Activated CD8-positive, alpha-beta memory T cell treated with anti-CD3 and anti-CD28 coated beads, Interleukin-2, amount 50 U/mL, for 1 hour (primary cell): ENCODE data around the gene CREB5.

Experiments used
- DNase-seq: peaks from one replicate; pipeline ENCODE4 v3.0.0-alpha.2; 2020; ENCODE audit errors: extremely low read depth

CREB5 gene

DNA sequence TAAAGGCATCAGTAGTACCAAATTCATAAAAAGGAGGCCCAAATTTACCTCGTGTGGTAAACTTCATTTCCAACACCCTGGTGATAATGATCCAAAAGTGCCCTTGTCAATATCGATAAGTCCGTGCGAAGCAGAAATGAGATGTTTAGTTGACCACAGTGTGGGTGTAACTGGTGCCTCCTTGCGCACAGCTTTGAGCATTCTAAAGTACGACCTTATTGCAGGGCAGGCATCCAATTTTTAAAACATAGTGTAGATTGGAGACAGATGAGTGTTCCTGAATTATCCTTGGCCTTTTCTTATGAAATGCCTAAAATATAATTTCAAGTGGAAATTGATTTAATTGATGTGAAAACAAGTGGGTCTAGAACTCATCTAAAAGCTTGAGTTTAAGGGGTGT, 297.4 kb downstream of the CREB5 start:
- no peak for DNase-seq

DNA sequence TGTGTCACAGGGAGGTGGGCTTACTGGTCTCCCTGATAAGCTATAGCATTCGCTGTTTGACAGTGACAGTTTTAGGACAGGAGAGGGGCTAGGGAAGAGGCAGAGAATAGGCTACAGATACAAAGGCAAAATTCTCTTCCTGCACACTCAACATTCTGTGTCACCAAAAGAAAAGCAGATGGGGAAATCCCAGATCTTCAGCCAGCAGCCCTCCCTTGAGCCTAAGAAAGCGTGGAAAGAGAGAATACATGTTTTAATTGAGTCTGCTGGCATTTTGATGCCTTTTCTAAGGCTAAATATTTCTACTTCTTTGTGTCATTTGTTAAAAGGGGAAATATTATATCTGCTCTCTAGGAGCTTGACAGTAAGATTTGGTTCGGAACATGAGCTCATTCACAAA, 298.8 kb downstream of the CREB5 start:
- DNase-seq = no peak

DNA sequence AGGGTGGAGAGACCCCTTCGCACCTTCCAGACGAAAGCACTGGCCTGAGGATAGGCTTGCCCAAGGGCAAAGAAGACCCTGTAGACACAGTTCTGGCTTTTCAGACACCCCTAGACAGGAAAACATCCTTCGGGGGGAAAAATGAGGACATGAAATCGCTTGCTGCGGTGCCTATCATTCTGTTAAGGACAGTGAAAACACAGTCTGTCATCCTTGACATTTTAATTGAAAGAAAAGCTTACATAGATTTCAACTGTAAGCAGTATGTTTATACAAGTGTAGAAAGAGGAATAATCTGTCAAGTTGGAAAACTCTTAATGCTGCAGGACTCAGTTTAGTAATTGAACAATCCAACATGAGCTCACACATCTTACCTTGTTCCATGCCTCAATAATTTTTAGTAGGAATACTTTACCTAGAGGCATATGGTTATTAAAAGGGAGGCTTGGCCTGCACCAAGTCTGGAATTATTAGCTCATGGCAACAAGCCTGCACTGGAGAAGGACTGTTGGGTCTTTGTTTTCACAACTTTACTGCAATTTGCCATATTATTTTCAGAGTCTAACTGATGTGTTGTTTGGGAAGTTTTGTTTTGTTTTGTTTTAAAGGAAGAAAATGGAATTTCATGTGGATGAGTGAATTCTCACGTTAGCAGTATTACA, 302.3 kb downstream of the CREB5 start:
- DNase-seq = no peak

DNA sequence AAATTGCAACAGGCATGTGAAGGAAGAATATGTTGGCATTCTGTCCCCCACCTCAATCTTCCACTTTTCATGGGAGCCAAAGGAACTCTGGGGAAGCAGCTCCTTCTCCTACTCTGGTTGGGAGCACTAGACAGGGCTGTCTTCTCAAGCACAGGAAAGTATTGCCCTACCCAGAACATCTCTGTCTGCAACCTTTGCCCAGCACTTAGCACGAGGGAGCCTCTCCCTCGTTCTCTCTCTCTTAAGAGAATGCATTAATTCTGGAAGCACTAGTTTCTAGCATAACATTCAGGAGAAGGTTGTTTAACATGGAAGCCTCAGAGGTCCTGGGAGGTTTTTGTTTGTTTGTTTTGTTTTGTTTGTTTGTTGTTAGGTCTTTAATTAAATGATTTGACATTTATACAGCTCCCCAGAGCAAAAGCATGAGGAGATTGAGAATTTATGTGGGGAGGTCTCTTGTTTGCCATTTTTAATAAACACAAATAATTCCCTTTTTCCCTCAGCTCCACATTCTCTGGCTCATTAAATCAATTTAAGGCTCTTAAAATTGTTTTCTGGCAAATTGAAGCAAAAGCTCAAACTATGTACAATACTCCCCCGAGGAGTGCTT, 305.2 kb downstream of the CREB5 start:
- DNase-seq = no peak

DNA sequence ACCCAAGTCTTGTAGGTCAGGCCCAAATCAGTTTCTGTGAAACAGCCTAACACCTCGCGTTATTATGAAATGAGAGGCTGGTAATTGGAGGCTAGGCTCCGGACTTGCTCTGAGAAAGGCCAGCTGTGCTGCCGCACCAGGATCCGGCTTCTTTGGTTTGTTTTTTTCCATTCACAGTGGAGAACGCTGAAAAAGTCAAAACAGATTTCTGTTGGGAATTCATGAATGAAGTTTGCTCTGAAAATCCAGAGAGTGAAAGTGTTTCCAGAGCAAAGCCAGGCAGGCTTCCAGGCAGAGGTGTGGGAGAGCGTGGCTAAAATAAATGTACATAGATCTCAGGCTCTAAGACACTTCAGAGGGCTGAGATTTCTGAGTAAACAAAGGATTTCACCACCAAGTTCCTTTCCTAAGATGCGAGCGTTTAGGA, 305.8 kb downstream of the CREB5 start:
- DNase-seq = no peak

DNA sequence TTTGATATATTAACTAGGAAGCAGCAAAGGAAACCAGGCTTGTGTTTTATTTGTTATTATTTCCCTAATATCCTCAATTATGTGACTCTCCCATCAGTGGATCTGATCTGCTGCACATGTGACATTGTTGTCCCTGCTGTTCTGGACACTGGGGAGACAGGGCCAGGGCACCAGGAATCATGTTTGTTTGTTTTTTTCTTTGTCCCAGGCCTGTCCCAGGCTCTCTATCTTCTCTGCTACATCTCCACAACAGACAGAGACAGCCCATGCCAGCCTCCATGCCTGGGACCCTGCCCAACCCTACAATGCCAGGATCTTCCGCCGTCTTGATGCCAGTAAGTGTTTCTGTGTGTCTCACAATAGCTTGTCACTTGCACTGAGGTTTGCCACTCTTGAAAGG, 306.2 kb downstream of the CREB5 start:
- no peak for DNase-seq

DNA sequence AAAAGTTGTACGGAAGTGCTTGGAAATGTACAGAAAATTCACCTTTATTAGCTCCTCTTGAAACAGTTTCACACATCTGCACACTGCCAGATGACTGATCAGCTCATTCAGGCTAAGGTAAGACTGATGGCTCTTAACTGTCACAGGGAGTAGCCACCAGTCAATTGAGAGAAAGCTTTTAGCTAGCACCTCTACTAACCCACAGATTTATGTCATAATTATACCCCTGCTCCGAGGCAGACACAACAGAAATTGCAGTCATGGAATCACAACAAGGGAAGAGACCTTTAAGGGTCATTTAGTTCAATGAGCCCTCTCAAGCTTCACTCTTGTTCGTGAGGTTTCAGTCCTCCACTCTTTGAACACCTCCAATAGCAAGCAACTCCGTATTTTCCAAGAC, 310.4 kb downstream of the CREB5 start:
- no peak for DNase-seq

DNA sequence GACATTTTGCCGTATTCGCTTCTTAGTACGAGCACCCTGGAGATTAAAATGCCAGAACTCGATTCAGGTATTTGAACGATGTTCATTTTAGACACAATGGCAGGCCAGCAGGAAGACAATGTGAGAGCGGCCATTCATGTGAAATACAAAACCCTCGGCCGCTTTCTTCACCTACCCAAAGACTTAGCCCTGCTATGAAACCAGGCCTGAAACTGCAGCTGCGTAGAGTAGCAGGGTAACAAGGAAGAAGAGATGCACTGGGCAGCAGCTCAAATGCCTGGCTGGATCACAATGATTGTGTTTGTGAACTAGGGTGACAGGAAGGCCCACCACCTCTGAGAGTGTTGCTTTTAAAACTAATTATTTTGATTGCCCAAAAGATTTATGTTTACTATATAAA, 311.0 kb downstream of the CREB5 start:
- DNase-seq = no peak

DNA sequence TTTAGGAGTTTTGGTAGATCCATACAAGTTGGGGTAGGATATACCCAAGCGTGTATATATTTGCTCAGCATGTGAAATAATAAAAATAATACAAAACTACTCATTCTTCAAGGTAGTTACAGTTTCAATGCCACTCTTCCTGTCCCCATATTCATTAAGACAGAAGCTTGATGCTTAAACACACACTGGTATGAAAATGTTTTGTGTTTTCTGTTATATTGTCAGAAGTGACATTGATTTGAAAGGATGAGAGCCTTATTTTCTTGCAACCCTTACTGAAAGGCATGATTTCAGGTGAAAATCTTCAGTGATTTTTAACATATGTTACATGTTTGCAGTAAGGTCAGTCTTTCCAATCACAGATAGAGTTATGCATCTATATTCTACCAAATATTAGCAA, 312.2 kb downstream of the CREB5 start:
- no peak for DNase-seq

DNA sequence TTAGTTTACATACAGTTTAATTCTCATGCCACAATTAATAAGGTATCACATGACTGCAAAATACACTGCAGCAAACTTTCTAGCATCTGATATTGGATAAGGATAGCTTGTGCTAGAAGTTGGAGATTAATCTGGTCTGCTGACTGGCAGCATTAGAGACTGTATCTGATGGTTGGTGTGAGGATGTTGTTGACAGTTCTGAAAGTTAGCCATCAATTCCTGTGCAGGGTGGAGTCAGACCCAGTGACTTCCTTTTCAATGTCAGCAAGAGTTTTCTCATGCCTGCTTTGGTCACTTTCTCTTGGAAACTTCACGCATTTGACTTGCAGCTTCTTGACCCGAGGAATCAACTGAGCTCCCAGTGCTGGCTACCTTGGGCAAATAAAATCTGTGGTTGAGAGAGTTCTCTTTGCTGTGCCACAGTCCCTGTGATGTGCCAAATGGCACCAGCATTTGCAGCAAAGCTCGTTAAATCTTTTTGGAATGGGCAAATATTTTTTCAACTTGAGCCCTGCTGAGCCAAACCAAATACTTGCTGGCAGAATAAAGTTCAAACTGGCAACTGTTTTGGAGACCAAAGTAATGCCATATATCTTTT, 312.8 kb downstream of the CREB5 start:
- DNase-seq = no peak

DNA sequence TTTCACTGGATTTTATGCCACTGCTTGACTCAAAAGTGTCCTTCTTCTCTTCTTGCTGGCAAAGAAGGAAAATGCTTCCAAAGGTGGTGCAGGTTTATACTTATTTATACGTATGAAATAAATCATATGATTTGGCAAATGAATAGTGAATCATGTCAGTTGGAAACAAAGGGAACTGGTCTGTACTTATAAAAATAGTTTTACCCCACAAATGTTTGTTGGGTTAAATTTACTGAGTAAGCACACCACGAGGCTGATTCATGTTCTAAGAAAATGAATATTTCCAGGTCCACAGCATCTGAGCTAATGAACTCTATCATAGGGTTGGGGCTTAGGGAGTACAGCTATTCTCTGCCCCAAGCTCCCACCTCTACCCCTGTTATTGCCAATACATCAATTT, 313.6 kb downstream of the CREB5 start:
- DNase-seq = no peak

DNA sequence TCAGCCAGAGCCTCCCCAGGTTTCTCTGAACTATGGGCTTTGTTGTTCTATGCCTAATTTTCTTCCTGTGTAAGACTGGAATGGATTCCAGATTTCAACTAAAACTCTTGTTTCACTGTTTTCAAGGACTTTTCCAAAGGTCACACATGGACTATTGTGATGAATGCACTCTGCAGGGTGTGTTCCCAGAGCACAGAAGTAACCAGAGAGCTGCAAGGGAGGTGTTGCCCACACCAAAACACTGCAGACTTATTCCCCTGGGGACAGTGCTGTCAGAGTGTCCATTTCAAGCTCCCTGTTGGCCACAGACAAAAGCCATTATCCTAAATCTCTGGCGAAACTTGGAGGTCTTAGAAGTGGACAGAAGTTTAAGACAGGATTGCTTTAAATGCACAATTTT, 314.2 kb downstream of the CREB5 start:
- no peak for DNase-seq

DNA sequence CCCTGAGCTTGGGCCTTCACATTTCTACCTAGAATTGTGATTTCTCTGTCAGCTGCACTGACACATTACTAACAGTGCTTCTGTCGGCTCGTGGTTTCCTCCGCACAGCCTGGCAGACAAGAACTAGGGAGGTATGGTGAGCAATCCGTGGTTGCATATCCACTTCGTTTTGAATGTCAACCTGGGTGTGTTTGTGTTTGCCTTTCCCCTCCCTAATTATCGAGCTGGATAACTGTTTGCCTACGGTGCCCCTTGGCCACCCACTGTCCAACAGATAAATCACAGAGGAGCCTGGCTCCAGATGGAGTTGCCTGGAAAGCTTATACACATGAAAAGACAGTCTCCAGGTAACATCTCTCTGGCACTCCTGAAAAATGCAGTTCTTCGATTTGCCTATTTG, 317.0 kb downstream of the CREB5 start:
- DNase-seq = no peak

DNA sequence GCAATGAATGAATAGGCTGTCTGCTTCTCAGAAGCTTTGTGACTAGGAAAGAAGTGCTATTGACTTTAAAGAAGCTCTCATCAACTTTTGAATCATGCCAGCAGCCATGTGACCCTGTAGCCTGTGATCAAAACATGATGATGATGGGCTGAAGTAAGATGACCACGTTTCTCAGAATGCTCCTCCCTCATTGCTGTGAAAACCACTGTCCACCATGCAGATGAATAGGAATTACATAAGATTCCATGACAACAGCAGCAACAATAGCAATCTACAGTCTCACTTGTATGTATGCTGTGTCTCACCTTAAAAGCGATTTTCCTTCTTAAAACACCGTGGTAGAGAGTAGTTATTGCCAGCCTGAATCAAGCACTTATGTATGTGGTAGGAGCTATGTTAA, 317.4 kb downstream of the CREB5 start:
- no peak for DNase-seq

DNA sequence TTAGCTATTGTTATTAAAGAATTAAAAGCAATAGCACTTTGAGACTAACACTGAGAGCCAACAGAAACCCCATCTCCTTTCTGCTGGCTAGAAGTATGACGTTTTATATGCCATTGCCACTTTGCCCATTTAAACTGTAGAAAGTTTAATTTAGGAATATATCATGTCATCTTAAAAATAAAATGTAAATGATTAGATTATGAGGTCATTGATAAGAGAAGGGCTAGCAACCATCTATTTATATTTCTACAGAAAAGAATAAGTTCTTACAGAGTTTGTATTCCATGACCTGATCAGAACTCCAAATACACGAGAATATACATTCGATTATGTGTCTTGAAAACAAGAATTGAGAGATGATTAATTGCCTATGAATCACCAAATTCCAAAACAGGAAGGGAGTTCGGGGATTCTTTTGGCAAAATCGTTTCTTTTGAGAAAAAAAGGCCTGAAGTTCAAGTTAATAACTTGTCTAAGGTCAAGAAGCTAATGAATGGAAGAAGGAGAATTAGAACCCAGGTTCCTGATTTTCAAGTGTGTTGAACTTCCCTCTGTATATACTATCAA, 318.9 kb downstream of the CREB5 start:
- DNase-seq = no peak

DNA sequence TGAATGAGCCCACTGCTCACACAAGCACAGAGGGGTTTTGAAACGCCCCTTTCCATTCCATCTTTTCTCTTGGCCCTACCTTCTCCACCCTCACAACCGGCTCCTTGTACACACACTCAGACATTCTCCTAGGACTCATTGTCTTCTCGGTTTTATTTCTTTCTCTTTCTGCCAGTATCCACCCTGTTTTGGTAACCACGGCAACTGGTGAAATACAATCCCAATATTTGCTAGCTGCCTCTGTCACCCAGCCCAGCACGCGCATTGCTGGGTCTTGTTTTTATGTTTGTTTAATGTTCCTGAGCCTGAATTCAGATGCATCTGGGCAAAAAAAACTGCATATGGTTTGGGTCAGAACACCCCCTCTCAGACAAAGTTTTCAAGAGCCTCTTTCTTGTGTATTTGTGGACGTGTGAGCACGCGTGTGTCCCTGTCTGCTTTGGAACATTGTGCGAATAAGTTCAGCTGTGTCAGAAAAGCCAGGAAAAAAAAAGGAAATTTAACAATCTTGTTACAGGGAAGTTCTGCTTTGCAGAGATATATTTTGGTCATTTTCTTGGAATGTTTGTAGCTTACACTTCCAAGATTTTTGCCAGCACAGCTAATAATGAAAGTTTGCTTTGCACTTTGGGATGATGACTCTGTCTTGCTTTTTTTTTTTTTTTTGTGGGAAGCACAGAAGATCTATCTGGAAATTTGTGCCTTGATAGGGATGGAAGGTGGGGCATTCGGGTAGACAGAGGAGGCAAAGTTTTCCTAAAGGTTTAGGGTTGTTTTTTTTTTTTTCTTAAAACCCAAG, 320.0 kb downstream of the CREB5 start:
- no peak for DNase-seq

DNA sequence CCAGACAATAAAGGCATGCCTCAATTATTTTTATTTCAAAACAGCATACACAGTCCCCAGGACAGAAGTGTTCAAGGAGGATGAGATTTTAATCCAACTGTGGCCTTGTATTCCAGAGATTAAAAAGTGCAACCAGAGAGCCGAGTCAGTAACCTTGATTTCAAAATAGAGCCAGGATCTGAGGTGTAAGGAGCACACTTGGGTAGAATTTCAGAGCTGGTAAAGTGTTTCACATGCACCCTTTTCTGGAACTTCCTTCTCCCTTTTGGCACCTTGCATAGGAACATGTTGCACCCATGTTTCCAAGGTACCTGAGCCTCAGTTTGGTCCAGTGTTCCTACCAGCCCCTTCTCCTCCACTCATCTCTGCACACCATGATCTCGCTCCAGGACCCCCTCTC, 320.7 kb downstream of the CREB5 start:
- no peak for DNase-seq

DNA sequence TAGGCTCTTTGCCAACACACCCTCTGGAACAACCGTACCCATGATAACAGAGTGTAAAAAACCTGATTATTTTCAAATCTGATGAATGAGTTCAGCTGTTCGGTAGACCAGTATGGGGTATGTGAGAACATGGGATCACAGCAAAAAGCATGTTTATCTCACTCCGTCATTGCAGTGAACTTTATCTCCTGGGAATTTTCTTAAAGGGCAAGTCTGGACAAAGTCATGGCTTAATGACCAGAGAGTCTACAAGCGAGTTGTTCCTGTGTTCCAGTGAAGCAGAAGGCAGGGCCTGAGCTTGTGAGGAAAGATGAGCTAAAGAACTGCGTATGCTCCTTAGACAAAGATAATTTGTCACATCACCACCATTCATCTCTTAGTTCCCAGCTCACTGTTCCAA, 326.1 kb downstream of the CREB5 start:
- no peak for DNase-seq

DNA sequence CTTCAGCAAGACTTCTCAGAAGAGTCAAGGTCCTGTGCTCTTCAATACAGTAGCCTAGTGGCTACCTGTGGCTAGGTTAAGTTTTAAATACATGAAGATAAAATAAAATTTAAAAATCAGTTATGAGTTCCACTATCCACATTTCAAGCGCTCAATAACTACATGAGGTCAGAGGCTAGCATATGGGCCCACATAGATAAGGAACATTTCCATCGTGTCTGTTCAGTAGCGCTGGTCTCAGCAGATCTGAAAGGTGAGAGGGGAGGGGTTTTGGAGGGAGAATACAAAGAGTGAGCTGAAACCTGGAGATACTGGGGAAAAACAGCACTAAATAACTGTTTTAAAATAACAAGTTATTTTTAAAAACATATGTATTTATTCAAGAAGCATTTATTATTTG, 326.8 kb downstream of the CREB5 start:
- DNase-seq = no peak

DNA sequence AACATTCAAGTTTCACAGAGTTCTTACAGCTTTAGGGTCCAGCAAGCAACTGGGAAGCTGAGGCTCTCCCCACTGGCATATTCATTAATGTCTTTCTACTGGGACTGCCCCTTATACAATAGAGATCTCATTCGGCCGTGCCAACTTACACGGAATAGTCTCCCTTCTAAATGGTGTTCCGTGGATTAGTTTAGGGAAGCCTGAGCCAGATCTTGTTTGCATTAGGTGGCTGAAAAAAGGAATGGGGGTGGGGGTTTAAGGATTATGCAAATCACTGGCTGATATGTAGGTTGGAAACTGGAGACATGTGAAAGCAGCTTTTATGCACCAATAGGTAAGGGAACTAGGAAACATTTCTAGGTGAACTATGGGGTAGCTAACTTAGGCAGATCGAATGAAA, 327.5 kb downstream of the CREB5 start:
- DNase-seq = no peak

DNA sequence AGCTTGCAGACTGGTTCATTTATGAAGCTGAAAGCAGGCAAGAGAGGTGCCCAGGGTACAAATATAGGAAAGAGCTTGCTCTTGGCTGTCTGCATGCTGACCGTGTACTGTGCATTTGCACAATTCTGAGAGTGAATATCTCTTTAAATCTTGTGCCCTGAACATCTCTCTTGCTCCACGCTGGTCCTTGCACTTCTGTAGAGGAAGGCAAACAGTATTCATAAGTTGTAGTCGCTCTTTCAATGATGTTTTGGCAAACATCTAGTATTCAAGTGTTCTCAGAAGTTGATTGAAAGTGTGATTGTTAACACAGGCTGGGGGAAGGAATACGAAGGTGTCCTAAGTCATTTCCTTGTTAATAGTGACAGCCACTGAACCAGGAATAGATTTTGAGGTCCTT, 332.6 kb downstream of the CREB5 start:
- DNase-seq = no peak

DNA sequence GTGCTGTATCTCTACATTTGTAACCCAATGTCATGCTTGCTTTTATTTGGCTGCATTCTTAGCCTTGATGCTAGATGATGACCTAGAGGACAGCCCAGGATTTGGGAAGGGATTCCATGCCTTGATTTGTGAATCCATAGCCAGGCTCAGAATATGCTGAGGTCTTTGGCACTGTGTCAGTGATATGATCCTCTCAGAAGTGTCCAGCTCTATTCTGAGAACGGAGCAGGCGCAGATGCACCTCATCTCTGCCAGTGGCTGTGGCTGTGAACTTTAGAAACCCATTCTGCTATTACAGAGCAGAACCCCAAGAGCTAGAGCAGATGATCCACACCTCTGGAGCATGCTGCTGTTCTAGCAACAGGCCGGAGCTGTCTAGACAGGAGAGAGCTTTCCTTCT, 333.0 kb downstream of the CREB5 start:
- no peak for DNase-seq

DNA sequence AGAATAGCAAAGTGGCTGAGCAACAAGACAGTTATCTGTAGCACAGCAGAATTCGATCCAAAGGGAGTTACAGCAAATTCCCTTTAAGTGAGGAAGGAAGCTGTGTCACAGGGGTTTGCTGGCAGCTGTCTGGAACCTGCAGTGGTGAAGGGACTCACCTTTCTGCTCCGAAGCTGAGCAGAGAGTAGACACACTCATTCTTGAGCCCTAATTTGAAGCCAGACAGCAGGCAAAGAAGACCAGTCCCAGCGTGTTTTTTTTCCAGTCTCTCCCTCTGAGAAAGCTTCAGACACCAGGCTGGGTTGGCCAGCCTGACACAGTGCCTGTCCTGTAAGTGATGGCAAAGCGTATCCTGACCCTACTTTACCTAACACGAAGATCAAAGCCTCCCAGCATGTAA, 335.1 kb downstream of the CREB5 start:
- no peak for DNase-seq
